Cardiac atrium fibroblast (primary cell): ENCODE data around the gene SPECC1L. TPM values are rescaled to one million over a fixed set of nuclear protein-coding genes. Genes with fewer than 3 reads are reported as not detected.

Experiments used
- total RNA-seq: library from RNA; depleted of rRNA; stranded (reverse); fragments of >200 nt; gene quantifications from 2 replicates; pipeline ENCODE4 v1.2.3, GENCODE V29; 2015

SPECC1L gene, protein sequence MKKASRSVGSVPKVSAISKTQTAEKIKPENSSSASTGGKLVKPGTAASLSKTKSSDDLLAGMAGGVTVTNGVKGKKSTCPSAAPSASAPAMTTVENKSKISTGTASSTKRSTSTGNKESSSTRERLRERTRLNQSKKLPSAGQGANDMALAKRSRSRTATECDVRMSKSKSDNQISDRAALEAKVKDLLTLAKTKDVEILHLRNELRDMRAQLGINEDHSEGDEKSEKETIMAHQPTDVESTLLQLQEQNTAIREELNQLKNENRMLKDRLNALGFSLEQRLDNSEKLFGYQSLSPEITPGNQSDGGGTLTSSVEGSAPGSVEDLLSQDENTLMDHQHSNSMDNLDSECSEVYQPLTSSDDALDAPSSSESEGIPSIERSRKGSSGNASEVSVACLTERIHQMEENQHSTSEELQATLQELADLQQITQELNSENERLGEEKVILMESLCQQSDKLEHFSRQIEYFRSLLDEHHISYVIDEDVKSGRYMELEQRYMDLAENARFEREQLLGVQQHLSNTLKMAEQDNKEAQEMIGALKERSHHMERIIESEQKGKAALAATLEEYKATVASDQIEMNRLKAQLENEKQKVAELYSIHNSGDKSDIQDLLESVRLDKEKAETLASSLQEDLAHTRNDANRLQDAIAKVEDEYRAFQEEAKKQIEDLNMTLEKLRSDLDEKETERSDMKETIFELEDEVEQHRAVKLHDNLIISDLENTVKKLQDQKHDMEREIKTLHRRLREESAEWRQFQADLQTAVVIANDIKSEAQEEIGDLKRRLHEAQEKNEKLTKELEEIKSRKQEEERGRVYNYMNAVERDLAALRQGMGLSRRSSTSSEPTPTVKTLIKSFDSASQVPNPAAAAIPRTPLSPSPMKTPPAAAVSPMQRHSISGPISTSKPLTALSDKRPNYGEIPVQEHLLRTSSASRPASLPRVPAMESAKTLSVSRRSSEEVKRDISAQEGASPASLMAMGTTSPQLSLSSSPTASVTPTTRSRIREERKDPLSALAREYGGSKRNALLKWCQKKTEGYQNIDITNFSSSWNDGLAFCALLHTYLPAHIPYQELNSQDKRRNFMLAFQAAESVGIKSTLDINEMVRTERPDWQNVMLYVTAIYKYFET
- total RNA-seq, result 25.8 and 29.6 TPM in 2 replicates

DNA sequence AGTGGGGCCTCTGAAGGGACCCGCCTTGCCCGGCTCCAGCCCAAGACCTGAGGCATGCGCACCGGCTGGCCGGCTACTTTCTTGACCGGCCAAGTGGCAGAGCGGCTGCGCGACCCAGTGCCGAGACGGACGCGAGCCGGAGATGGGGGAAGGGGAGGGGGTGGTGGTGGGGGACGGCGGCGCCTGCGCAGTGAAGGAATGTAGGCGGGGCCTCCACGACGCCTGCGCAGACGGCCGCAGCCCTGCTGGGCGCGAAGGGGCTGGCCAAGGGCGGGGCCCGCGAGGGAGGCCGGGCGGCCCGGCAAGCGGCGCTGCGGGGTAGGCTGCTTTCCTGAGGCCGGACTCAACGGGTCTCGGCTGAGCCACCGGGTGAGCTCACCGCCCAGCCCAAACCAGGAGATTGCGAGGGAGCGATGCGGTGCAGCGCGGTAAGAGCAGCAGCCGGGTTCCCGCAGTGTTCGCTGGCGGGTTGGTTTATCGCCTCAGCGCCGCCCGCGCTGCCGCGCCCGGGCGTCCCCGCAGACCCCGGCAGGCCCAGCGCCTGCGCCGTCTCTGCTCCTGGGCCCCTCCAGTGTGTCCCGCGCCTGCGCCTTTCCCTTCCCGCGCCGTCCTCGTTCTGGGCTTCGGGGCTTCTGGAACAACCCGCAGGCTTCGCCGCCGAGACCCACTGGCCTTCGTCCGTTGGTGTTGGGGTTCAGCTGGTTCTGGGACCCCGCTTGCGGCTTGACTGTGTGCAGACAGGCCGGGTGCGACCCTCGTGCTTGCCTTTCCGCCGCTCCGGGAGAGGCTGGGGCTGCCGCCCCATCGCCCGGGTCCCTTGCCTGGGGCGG lies at the start of gene SPECC1L:
SPECC1L (plus strand) TSS at position 276 of the 830 bp plus-strand sequence. CDS start 31,401 bp downstream, outside the sequence.

DNA sequence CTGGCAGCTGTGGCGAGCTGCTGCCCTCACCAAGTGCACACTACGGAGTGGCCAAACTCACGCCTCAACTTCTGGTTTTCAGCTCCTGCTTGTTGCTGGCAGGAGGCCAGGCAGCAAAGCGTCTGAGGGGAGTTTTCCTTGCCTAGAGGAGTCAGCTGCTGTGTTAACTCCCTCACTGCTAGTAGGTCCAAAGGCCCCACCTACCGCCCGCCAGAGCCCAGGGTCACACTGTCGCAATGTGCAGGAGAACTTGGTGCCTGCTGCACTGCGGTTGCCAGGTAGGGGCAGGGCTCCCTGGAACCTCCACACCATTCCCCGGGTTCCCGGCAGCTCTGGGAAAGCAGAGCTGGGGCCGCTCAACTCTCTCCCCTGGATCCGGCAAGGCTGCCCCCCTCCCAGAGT lies 25.6 kb upstream of the SPECC1L start, which contains the start of gene GGT5:
GGT5 (minus strand) TSS at position 53 of the 402 bp plus-strand sequence. CDS start 357 bp downstream, outside the sequence.

DNA sequence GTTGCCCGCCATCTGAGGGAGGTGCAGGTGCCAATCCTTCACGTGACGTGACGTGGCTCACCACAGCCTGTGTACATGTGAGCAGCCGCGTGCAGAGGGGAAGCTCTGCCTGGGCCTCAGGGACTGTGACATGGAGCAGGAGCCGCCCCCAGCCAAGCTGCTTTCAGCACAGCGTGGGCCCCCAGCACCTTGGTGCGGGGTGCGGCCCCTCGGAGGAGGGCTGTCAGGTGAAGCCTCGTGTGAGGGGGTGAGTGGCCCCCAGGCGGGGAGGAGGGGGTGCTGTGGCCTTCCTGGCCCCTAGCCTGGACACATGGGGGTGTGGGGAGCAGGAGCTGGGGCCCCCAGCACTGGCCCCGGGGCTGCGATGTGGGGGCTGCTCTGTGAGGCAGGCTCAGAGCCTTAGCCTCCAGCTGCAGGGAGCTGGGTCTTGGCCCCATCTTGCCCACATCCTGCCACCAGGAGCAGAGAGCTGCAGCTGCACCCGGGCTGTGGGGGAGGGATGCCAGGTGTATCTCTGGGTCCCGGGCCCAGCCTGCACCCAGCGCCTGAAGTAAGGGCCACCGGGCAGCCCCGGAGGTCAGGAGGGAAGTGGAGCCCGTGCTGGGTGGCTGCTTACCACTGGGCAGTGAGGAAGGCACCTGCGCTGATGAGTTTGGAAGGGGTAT lies 157.0 kb downstream of the SPECC1L start, which contains the start of gene ADORA2A:
ADORA2A (plus strand) TSS at position 100 of the 665 bp plus-strand sequence. CDS start 5,806 bp downstream, outside the sequence.

Other genes starting within 250 kb of the SPECC1L start
- 25.3 and 54.0 TPM in 2 replicates for gene SUSD2, start 89.3 kb upstream of the SPECC1L start, total RNA-seq
- 173 and 218 TPM in 2 replicates for gene GGT5, start 25.7 kb upstream of the SPECC1L start, total RNA-seq
- gene ADORA2A, start 156.8 kb downstream of the SPECC1L start, total RNA-seq, result 5.1 and 6.8 TPM in 2 replicates
- gene UPB1, start 224.5 kb downstream of the SPECC1L start, total RNA-seq, result not detected in 2 replicates